ENCODE results near the gene MUCL1.
"Not testable (repeated sequence)": the region's sequence is repeated elsewhere in the genome, so short reads cannot be mapped to it uniquely, and the experiment has no call there.

MUCL1 gene

GRCh38 chr12:54853933-54854538 is at the start of gene MUCL1:
Gene MUCL1 (plus strand): TSS chr12:54854516. CDS start chr12:54854583, 67 bp downstream.
- peak; percentile 75 for DNase-seq

- no peak for DNase-seq
Observed at GRCh38 chr12:54821676-54822075, 32.6 kb upstream of the MUCL1 start.

GRCh38 chr12:54824402-54824801 is 29.9 kb upstream of the MUCL1 start:
- no peak for DNase-seq

- DNase-seq: no peak
Observed at GRCh38 chr12:54829511-54829910, 24.8 kb upstream of the MUCL1 start.

GRCh38 chr12:54830199-54830598 is 24.1 kb upstream of the MUCL1 start:
- DNase-seq: no peak

- DNase-seq: no peak
Observed at GRCh38 chr12:54831631-54832030, 22.7 kb upstream of the MUCL1 start.

GRCh38 chr12:54840244-54840865 is 14.0 kb upstream of the MUCL1 start:
- no peak for DNase-seq

GRCh38 chr12:54857406-54857805 is 3.1 kb downstream of the MUCL1 start:
- DNase-seq: no peak

- peak; percentile 19 for DNase-seq
Observed at GRCh38 chr12:54858562-54858961, 4.2 kb downstream of the MUCL1 start.

- DNase-seq: no peak
Observed at GRCh38 chr12:54859502-54859901, 5.2 kb downstream of the MUCL1 start.

GRCh38 chr12:54861927-54862326 is 7.6 kb downstream of the MUCL1 start:
- DNase-seq: no peak

- DNase-seq: no peak
Observed at GRCh38 chr12:54863948-54864618, 9.8 kb downstream of the MUCL1 start.

- peak; percentile 7 for DNase-seq
Observed at GRCh38 chr12:54865683-54866324, 11.5 kb downstream of the MUCL1 start.

- no peak for DNase-seq
Observed at GRCh38 chr12:54868690-54869089, 14.4 kb downstream of the MUCL1 start.

- DNase-seq: no peak
Observed at GRCh38 chr12:54870048-54870447, 15.7 kb downstream of the MUCL1 start.

GRCh38 chr12:54870617-54871016 is 16.3 kb downstream of the MUCL1 start:
- DNase-seq: no peak

- no peak for DNase-seq
Observed at GRCh38 chr12:54879150-54879549, 24.8 kb downstream of the MUCL1 start.

- DNase-seq: no peak
Observed at GRCh38 chr12:54879579-54879978, 25.3 kb downstream of the MUCL1 start.

GRCh38 chr12:54882079-54882478 is 27.8 kb downstream of the MUCL1 start:
- no peak for DNase-seq

- DNase-seq: not testable (repeated sequence)
Observed at GRCh38 chr12:54882597-54882996, 28.3 kb downstream of the MUCL1 start.

GRCh38 chr12:54888428-54888827 is 34.1 kb downstream of the MUCL1 start:
- not testable (repeated sequence) for DNase-seq

- DNase-seq: no peak
Observed at GRCh38 chr12:54890339-54890738, 36.0 kb downstream of the MUCL1 start.

- DNase-seq: no peak
Observed at GRCh38 chr12:54891717-54892478, 37.6 kb downstream of the MUCL1 start.

Measured in stimulated activated CD4-positive, alpha-beta T cell treated with anti-CD3 and anti-CD28 coated beads, Interleukin-1b, Interleukin-23, amount 100 ng/mL, for 48 hours (primary cell).